ENCODE measurements around the gene TMUB2. TPM values are rescaled to one million over a fixed set of nuclear protein-coding genes. Genes with fewer than 3 reads are reported as not detected.

TMUB2 gene
- total RNA-seq, 5 donors from 2014 or later (not counting 1 experiment from before 2014, with no cell fraction given) = 42.0 to 46.6 (median 43.0) TPM

DNA sequence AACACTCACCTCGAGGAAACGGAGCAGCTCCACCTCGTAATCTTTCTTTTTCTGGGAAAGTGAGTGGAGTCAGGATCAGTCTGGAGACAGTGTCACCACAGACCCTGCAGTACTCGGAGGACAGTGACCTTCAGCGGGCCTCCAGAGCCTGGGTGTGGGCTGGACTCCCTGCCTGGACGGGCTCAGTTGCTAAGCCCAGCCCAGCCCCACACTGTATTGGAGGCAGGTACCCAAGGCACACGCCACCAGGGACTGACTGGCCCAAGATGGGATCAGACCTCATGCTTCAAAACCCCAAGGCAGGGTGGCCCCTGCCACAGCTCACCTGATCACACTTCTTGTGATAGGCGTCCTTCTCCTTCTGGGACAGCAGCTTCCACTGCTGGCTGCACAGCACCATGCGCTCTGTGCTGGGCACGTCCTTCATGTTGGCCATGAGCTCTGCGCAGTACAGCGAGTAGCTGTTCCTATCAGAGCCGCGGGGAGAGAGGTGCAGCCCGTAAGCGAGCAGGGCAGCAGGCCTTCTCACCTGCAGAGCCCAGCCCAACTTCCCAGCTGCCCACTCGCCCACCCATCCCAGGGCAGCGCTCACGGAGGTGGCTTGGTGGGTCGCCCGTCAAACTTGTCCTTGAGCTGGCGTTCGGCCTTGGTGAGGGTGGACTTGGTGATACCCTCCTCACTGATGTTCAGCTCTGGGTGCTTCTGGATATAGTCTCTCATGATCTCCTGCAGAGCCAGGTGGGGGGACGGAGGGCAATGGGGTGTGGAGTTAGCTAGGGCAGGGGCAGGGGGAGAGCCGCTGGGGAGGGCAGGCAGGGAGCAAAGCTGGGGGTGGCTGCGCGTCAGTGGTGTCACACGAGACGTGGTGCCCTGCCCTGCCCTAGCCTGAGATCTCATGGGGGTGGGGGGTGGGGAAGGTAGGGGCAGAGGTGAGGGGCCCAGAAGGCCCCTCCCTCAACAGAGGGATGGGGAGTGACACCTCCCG lies 24.8 kb downstream of the TMUB2 start:
- Histone ChIP-seq H3K9me3 (no peaks in the 10 kb centered on the region), H3K4me3 (ENCODE audit: control insufficient read depth in 1 of 2, extremely low read depth in 1 of 2, low read length in 1 of 2) (no peak overlapping the region), H3K27me3 (replicated peaks in 1 of 2; ENCODE audit: control insufficient read depth in 2 of 2, extremely low read depth in 1 of 2, insufficient read depth in 2 of 2, low read length in 1 of 2) (no peaks in the 10 kb centered on the region), H3K4me1 (ENCODE audit: control insufficient read depth in 1 of 2, extremely low read depth in 1 of 2, insufficient read depth in 2 of 2, low read length in 2 of 2) (peaks cover 27 to 82% of the 10 kb centered on the region in 2 experiments), H3K36me3 (ENCODE audit: control insufficient read depth in 2 of 2, extremely low read depth in 1 of 2, insufficient read depth in 1 of 2, low read length in 1 of 2) (peaks cover 29 to 85% of the 10 kb centered on the region in 2 donors), H3K27ac (ENCODE audit: low read length) (no peak overlapping the region)
- ATAC-seq (replicated peaks in 1 of 4) (no peak), DNase-seq (no peak)
- Mint-ChIP-seq H3K4me1 (peaks cover 64 to 72% (median 66%) of the 10 kb centered on the region in 3 donors), H3K27ac (peak overlapping the region; percentile 23 to 52), H3K4me3 (peak overlapping the region in 1 of 3 donors; percentile 38), H3K9me3 (no peaks in the 10 kb centered on the region), H3K36me3 (peaks cover 46% of the 10 kb centered on the region), H3K27me3 (no peaks in the 10 kb centered on the region)
- CTCF ChIA-PET = interaction anchor here (0.6 to 2.0 kb wide), 5 partner anchors 9 to 134 kb away, joined by 3 to 12 read pairs (median 5); partner anchors contain the start of gene GRN (in 1 of the 2)
- POLR2A ChIA-PET = interaction anchor here in 1 of 2 donors (0.6 kb wide), 1 partner anchor 25 kb away, joined by 3 read pairs; no protein-coding TSS in a partner anchor
- WGBS (ENCODE audit: insufficient coverage) = 93% methylated on average over 15 of the region's 30 CpGs

DNA sequence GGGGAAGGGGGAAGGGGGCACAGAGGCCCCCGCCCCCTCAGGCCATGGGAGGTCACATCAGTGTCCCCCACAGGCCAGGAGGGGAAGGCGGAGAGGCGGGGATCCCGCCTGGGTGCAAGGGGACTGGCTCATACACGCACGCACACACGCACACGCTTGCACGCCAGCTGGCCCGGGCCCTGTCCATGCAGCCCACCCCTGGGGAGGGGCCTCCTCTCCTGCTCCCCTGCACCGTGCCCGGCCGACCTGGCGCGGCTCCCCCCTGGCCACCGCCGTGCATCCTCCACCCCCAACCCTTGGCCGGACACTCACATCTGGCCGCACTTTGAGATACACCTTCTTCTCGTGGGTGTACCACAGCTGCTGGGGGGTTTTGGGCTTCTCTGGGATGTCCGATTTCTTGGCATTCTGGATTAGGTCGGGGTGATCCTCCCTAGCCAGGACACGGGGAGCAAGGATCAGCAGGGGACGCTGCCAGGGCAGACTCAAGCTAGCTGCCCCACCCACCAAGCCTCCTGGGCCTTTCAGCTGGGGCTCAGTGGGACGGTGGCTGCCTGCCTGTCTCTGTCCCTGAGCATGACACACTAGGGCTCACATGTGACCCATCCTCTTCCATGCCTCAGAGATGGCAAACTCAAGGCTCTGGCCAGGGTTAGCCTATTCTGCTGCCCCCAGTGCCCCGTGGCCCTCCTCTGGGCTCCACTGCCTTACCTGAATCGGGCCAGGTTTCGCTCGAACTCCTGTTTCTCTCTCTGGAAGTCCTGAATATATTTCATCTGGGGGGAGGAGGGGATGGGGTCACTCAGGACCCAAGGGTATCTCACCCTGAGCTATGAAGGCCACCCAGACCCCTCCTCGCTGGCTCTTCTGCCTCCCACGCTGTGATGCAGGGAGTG lies 26.0 kb downstream of the TMUB2 start:
- Mint-ChIP-seq H3K9me3 (no peaks in the 10 kb centered on the region), H3K27me3 (no peaks in the 10 kb centered on the region), H3K4me1 (peaks cover 75 to 81% (median 78%) of the 10 kb centered on the region in 3 donors), H3K27ac (peak overlapping the region; percentile 94 to 98), H3K36me3 (peaks cover 46% of the 10 kb centered on the region), H3K4me3 (peak overlapping the region in 1 of 3 donors; percentile 80)
- 98% methylated on average over 13 of the region's 31 CpGs for WGBS (ENCODE audit: insufficient coverage)
- POLR2A ChIA-PET = interaction anchor here in 1 of 2 donors (0.6 kb wide), 1 partner anchor 27 kb away, joined by 3 read pairs; no protein-coding TSS in a partner anchor
- H3K9me3 ChIP-seq = no peaks in the 10 kb centered on the region
- no peak for ATAC-seq (replicated peaks in 1 of 4)
- no peaks in the 10 kb centered on the region for H3K27me3 ChIP-seq (replicated peaks in 1 of 2; ENCODE audit: control insufficient read depth in 2 of 2, extremely low read depth in 1 of 2, insufficient read depth in 2 of 2, low read length in 1 of 2)
- peaks cover 29 to 76% of the 10 kb centered on the region in 2 donors for H3K36me3 ChIP-seq (ENCODE audit: control insufficient read depth in 2 of 2, extremely low read depth in 1 of 2, insufficient read depth in 1 of 2, low read length in 1 of 2)
- H3K27ac ChIP-seq (ENCODE audit: low read length) = peak overlapping the region; percentile 2
- DNase-seq = no peak
- H3K4me1 ChIP-seq (ENCODE audit: control insufficient read depth in 1 of 2, extremely low read depth in 1 of 2, insufficient read depth in 2 of 2, low read length in 2 of 2) = peaks cover 37 to 90% of the 10 kb centered on the region in 2 experiments
- CTCF ChIA-PET = interaction anchor here (0.6 to 1.5 kb wide), 2 partner anchors 104 to 133 kb away, joined by 4 read pairs; no protein-coding TSS in a partner anchor
- H3K4me3 ChIP-seq (ENCODE audit: control insufficient read depth in 1 of 2, extremely low read depth in 1 of 2, low read length in 1 of 2) = no peak overlapping the region

DNA sequence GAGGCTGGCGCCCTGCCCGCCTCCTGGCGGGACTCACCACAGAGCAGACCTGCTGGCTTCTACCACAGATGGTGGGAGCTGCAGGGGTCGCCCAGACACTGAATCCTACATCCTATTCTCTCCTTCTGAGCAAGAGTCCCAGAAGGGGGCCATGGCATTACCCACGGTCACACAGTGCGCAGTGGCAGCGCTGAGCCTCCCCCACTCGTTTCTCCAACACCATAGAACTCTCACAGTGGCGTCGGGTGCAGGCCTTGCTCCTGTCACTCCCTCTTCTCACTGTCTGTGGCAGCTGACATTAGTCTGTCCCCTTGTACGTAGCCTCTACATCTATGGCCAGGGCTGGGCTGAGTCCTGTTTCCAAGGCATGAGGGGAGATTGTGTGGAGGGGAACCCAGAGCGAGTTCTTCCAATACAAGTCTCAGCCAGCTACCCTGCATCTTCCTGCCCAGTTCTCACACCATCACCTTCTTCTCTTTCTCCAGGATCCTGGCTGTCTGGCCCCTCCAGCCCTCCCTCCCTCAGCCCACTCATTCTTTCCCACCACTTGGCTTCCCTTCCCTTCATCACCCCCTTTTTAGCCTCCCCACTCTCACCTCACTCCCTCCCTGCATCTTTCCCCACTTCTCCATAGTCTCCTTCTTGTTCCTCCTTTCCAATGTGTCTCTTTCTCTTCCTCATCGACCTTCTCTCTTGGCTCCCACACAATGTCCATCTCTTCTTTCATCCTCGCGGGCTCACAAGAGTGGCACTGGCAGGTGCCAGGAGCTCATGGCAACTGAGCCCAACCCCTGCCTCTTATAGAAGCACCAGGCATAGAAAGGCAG lies 26.8 kb downstream of the TMUB2 start:
- peaks cover 74 to 78% (median 75%) of the 10 kb centered on the region in 3 donors for H3K4me1 Mint-ChIP-seq
- H3K36me3 ChIP-seq (ENCODE audit: control insufficient read depth in 2 of 2, extremely low read depth in 1 of 2, insufficient read depth in 1 of 2, low read length in 1 of 2) = peaks cover 28 to 67% of the 10 kb centered on the region in 2 donors
- ATAC-seq (replicated peaks in 1 of 4) (no peak), DNase-seq (no peak)
- no peaks in the 10 kb centered on the region for H3K9me3 ChIP-seq
- H3K4me1 ChIP-seq (ENCODE audit: control insufficient read depth in 1 of 2, extremely low read depth in 1 of 2, insufficient read depth in 2 of 2, low read length in 2 of 2) = peaks cover 38 to 95% of the 10 kb centered on the region in 2 experiments
- ChIA-PET CTCF (interaction anchor here (0.5 to 1.5 kb wide), 3 partner anchors 103 to 132 kb away, joined by 4 read pairs; no protein-coding TSS in a partner anchor), POLR2A (no interaction called here)
- peak overlapping the region; percentile 46 for H3K27ac ChIP-seq (ENCODE audit: low read length)
- H3K4me3 ChIP-seq (ENCODE audit: control insufficient read depth in 1 of 2, extremely low read depth in 1 of 2, low read length in 1 of 2) = no peak overlapping the region
- peaks cover 42% of the 10 kb centered on the region for H3K36me3 Mint-ChIP-seq
- H3K27me3 ChIP-seq (replicated peaks in 1 of 2; ENCODE audit: control insufficient read depth in 2 of 2, extremely low read depth in 1 of 2, insufficient read depth in 2 of 2, low read length in 1 of 2) = no peaks in the 10 kb centered on the region
- H3K9me3 Mint-ChIP-seq = no peaks in the 10 kb centered on the region
- H3K27me3 Mint-ChIP-seq = no peaks in the 10 kb centered on the region
- H3K27ac Mint-ChIP-seq = peak overlapping the region; percentile 94 to 98
- WGBS (ENCODE audit: insufficient coverage) = 90% methylated on average over 10 of the region's 15 CpGs
- H3K4me3 Mint-ChIP-seq = peak overlapping the region in 1 of 3 donors; percentile 80

DNA sequence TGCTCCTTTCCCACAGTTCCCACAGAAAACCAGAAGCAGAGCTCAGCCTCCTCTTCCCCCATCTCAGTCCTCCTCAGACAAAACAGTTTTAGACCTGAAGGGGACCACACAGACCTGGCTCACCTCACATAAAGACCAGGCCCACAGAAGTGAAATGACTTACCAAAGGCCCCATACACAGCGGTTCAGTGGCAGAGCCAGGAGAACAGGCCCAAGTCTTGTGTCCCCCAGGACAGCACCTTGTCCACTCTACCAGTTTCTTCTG lies 27.4 kb downstream of the TMUB2 start:
- ChIA-PET POLR2A (no interaction called here), CTCF (interaction anchor here in 1 of 2 donors (1.5 kb wide), 1 partner anchor 132 kb away, joined by 4 read pairs; no protein-coding TSS in a partner anchor)
- no peaks in the 10 kb centered on the region for H3K27me3 Mint-ChIP-seq
- peak overlapping the region in 1 of 3 donors; percentile 80 for H3K4me3 Mint-ChIP-seq
- ATAC-seq (replicated peaks in 1 of 4) (no peak), DNase-seq (no peak)
- H3K36me3 ChIP-seq (ENCODE audit: control insufficient read depth in 2 of 2, extremely low read depth in 1 of 2, insufficient read depth in 1 of 2, low read length in 1 of 2) = peaks cover 22 to 62% of the 10 kb centered on the region in 2 donors
- H3K4me3 ChIP-seq (ENCODE audit: control insufficient read depth in 1 of 2, extremely low read depth in 1 of 2, low read length in 1 of 2) = no peak overlapping the region
- peak overlapping the region; percentile 94 to 98 for H3K27ac Mint-ChIP-seq
- H3K4me1 Mint-ChIP-seq = peaks cover 72 to 77% (median 73%) of the 10 kb centered on the region in 3 donors
- WGBS (ENCODE audit: insufficient coverage) = no CpG with 5 or more reads among the region's 1 CpG
- H3K27ac ChIP-seq (ENCODE audit: low read length) = peak overlapping the region; percentile 46
- no peaks in the 10 kb centered on the region for H3K9me3 ChIP-seq
- peaks cover 41% of the 10 kb centered on the region for H3K36me3 Mint-ChIP-seq
- peaks cover 37 to 90% of the 10 kb centered on the region in 2 experiments for H3K4me1 ChIP-seq (ENCODE audit: control insufficient read depth in 1 of 2, extremely low read depth in 1 of 2, insufficient read depth in 2 of 2, low read length in 2 of 2)
- H3K9me3 Mint-ChIP-seq = no peaks in the 10 kb centered on the region
- H3K27me3 ChIP-seq (replicated peaks in 1 of 2; ENCODE audit: control insufficient read depth in 2 of 2, extremely low read depth in 1 of 2, insufficient read depth in 2 of 2, low read length in 1 of 2) = no peaks in the 10 kb centered on the region

DNA sequence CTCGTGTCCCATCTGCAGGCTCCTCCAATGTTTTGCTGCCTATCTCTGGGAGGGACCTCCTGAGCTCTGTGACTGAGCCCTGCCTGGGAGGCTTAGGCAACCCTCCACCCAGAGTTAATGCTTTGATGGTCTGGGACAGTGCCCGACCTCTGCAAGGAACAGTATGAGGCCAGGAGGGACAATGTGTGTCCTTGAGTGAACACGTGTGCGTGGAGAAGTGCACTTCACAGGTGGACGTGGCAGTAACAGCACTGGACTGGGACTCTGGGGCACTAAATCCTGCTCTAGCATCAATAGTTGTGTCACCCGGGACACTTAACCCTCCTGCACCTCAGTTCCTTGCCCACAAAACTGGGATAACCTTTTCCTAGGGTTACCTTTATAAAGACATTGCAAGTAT lies 28.1 kb downstream of the TMUB2 start:
- peak overlapping the region; percentile 49 to 82 (median 80) for H3K4me3 Mint-ChIP-seq
- ChIA-PET CTCF (no interaction called here), POLR2A (no interaction called here)
- 88% methylated on average over 1 of the region's 6 CpGs for WGBS (ENCODE audit: insufficient coverage)
- peak overlapping the region; percentile 94 to 98 for H3K27ac Mint-ChIP-seq
- no peak for DNase-seq
- no peak for ATAC-seq (replicated peaks in 1 of 4)
- H3K27me3 Mint-ChIP-seq = no peaks in the 10 kb centered on the region
- no peak overlapping the region for H3K4me3 ChIP-seq (ENCODE audit: control insufficient read depth in 1 of 2, extremely low read depth in 1 of 2, low read length in 1 of 2)
- H3K4me1 Mint-ChIP-seq = peaks cover 69 to 72% (median 70%) of the 10 kb centered on the region in 3 donors
- H3K27ac ChIP-seq (ENCODE audit: low read length) = peak overlapping the region; percentile 81
- peaks cover 41% of the 10 kb centered on the region for H3K36me3 Mint-ChIP-seq
- H3K9me3 ChIP-seq = no peaks in the 10 kb centered on the region
- H3K9me3 Mint-ChIP-seq = no peaks in the 10 kb centered on the region
- H3K4me1 ChIP-seq (ENCODE audit: control insufficient read depth in 1 of 2, extremely low read depth in 1 of 2, insufficient read depth in 2 of 2, low read length in 2 of 2) = peaks cover 36 to 83% of the 10 kb centered on the region in 2 experiments
- H3K27me3 ChIP-seq (replicated peaks in 1 of 2; ENCODE audit: control insufficient read depth in 2 of 2, extremely low read depth in 1 of 2, insufficient read depth in 2 of 2, low read length in 1 of 2) = no peaks in the 10 kb centered on the region
- peaks cover 15 to 55% of the 10 kb centered on the region in 2 donors for H3K36me3 ChIP-seq (ENCODE audit: control insufficient read depth in 2 of 2, extremely low read depth in 1 of 2, insufficient read depth in 1 of 2, low read length in 1 of 2)
